ENCODE results near the gene SLC22A17.
"Not testable (repeated sequence)": the region's sequence is repeated elsewhere in the genome, so short reads cannot be mapped to it uniquely, and the experiment has no call there.

The SLC22A17 gene

DNA sequence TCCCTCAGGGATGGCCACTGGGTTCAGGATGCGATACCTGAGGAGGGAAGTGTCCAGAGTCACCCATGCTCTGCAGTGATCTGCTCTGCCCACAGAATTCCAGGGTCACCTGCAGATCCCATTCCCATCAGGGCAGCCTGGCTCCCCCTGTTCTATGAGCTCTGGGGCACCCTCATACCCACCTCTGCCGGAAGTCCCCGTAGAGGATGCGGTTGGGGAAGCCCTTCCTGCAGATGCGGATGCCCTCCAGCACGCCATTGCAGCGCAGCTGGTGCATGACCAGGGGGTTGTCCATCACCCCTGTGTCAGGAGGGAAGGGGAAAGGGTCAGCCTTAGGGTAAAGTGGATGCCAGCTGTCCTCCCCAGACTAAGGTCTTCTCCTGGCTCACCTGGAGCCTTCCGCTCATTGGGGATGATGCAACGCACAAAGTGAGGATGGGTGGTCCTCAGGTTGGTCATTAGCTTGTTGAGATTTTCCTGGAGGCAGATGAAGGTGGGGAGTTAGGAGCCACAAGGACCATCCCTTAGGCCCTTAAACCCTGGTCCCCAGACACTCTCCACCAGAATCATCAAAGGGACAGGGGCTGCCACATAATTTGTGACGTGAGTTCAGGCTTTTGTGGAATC lies 44.2 kb upstream of the SLC22A17 start:
- DNase-seq (ENCODE audit: extremely low spot score), result no peak
- ChIA-PET POLR2A (no interaction called here), CTCF (no interaction called here)
- TF ChIP-seq BHLHE40 (IDR thresholded peaks at IDR 0.05; ENCODE audit: borderline replicate concordance), result no peak
- no peak for TF ChIP-seq ZNF384 (IDR thresholded peaks at IDR 0.05)

DNA sequence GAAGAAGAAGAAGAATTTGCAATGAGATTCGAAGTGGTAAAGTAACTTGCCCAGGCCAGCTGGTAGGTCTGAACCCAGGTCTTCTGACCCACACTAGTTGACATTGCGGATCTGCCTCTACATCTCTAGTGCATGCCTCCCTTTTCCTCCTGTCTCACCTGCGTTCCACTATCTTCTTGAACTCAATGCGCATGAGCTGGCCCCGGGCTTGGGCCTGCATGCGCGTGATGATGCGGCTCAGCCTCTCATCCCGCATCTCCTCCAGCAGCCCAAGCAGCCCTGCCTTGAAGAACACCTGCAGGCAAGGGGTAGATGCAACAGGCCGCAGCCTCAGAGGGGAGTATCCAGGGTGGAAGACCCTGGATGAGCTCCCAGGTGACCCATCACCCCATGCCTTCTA lies 43.4 kb upstream of the SLC22A17 start:
- no peak for DNase-seq (ENCODE audit: extremely low spot score)
- ChIA-PET CTCF (no interaction called here), POLR2A (no interaction called here)
- TF ChIP-seq NFRKB (IDR thresholded peaks at IDR 0.05) (no peak), ELF4 (IDR thresholded peaks at IDR 0.05) (no peak)

DNA sequence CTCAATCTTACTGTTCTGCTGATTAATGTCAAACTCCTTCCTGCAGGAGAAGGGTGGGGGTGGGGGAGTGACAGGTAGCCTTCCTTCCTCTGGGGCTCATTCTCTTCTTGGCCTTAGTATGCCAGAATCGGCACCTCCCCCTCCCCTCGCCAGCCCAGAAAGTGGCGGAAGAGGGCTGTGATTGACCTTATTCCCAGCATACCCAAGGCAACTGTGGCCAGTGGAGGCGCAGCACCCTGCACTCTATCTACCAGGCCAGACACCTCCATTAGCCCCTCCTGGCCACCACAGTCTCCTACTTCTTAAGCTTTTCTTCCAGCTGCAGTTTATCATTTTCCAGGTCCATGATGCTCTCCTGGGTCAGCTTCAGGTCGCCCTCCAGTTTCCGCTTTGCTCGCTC lies 39.9 kb upstream of the SLC22A17 start:
- no peak for TF ChIP-seq LEF1 (IDR thresholded peaks at IDR 0.05; ENCODE audit: borderline replicate concordance)
- TF ChIP-seq FOXM1 (IDR thresholded peaks at IDR 0.05; ENCODE audit: borderline replicate concordance), result no peak
- no peak for TF ChIP-seq ZNF384 (IDR thresholded peaks at IDR 0.05)
- TF ChIP-seq ARNT (IDR thresholded peaks at IDR 0.05), result no peak
- TF ChIP-seq SP1 (IDR thresholded peaks at IDR 0.05), result no peak
- no peak for TF ChIP-seq CTBP1 (IDR thresholded peaks at IDR 0.05; ENCODE audit: borderline replicate concordance)
- no peak for TF ChIP-seq FOXK2 (IDR thresholded peaks at IDR 0.05)
- TF ChIP-seq, protein P1, sequence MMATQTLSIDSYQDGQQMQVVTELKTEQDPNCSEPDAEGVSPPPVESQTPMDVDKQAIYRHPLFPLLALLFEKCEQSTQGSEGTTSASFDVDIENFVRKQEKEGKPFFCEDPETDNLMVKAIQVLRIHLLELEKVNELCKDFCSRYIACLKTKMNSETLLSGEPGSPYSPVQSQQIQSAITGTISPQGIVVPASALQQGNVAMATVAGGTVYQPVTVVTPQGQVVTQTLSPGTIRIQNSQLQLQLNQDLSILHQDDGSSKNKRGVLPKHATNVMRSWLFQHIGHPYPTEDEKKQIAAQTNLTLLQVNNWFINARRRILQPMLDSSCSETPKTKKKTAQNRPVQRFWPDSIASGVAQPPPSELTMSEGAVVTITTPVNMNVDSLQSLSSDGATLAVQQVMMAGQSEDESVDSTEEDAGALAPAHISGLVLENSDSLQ (IDR thresholded peaks at IDR 0.05), result no peak
- POLR2A ChIA-PET, result no interaction called here
- CTCF ChIA-PET, result interaction anchor here (3.9 kb wide), 1 partner anchor 13 kb away, joined by 20 read pairs; no protein-coding TSS in a partner anchor
- no peak for DNase-seq (ENCODE audit: extremely low spot score)

DNA sequence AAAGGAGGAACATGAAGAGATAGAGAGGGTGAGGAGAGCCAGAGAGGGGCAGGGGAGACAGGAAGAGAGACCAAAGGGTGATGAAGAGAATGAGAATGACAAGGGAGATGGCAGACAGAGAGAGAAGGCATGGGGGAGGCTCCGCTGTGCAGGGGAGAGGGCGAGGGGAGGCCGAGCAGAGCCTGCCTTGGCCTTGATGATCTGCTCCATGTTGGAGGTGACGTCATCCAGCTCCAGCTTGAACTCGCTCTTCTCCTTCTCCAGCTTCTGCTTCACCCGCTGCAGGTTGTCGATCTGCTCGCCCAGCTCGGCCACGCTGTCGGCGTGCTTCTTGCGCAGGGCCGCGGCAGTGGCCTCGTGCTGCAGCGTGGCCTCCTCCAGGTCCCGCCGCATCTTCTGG lies 37.2 kb upstream of the SLC22A17 start:
- CTCF ChIA-PET, result interaction anchor here (0.5 kb wide), 1 partner anchor 98 kb away, joined by 3 read pairs; no protein-coding TSS in a partner anchor
- POLR2A ChIA-PET; DNase-seq (ENCODE audit: extremely low spot score): not testable (repeated sequence)

DNA sequence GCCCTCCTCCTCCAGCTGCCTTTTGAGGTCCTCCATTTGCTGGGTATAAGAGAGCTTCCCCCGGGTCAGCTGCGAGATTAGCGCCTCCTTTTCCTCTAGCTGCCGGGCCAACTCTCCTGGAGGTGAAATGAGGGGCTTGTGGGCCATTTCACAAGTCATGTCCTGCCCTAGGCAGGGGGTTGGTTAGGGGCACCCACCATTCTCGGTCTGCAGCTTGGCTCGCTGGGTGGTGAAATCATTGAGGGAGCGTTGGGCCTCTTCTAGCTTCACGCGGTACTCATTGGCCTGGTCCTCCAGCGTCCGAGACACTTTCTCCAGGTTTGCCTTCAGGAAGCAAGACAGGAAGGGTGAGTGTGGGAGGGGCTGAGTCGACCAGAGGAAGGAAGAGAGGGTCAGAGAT lies 36.7 kb upstream of the SLC22A17 start:
- ChIA-PET POLR2A (no interaction called here), CTCF (interaction anchor here (0.5 kb wide), 1 partner anchor 99 kb away, joined by 3 read pairs; no protein-coding TSS in a partner anchor)
- TF ChIP-seq ARNT (IDR thresholded peaks at IDR 0.05) (no peak), ELF4 (IDR thresholded peaks at IDR 0.05) (no peak), ZNF384 (IDR thresholded peaks at IDR 0.05) (no peak), HDGF (IDR thresholded peaks at IDR 0.05; ENCODE audit: borderline replicate concordance) (no peak), TARDBP (IDR thresholded peaks at IDR 0.05) (no peak), CTBP1 (IDR thresholded peaks at IDR 0.05; ENCODE audit: borderline replicate concordance) (no peak), BHLHE40 (IDR thresholded peaks at IDR 0.05; ENCODE audit: borderline replicate concordance) (no peak), SP1 (IDR thresholded peaks at IDR 0.05) (no peak), SUZ12 (IDR thresholded peaks at IDR 0.05) (no peak), NFRKB (IDR thresholded peaks at IDR 0.05) (no peak), FOXM1 (IDR thresholded peaks at IDR 0.05; ENCODE audit: borderline replicate concordance) (no peak), LEF1 (IDR thresholded peaks at IDR 0.05; ENCODE audit: borderline replicate concordance) (no peak), L3MBTL2 (conservative IDR thresholded peaks at IDR 0.05) (no peak), FOXK2 (IDR thresholded peaks at IDR 0.05) (no peak)
- TF ChIP-seq, protein P1 (IDR thresholded peaks at IDR 0.05), result no peak
- no peak for DNase-seq (ENCODE audit: extremely low spot score)

DNA sequence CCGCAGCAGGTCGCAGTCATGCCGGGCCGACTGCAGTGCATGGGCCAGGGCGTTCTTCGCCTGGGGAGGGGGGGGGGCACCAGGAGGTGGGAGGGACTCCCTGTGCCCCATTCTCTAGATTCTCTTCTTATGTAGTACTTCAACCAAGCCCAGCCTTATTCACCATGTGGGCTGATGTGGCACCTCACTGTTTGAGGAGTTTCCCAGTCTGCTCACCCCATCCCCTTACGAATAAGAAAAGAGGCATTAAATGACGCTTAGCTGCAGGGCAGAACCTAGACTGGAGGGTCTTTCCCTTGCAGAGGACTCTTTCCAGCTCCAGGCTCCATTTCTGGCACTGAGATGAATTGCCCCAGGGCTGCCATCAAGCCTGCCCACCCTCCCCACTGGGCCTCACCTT lies 36.3 kb upstream of the SLC22A17 start:
- CTCF ChIA-PET, result interaction anchor here (1.7 kb wide), 1 partner anchor 9 kb away, joined by 6 read pairs; no protein-coding TSS in a partner anchor

More for the DNA sequence above, 36.3 kb upstream of the SLC22A17 start:
- no peak for TF ChIP-seq FOXM1 (IDR thresholded peaks at IDR 0.05; ENCODE audit: borderline replicate concordance)
- no peak for TF ChIP-seq HDGF (IDR thresholded peaks at IDR 0.05; ENCODE audit: borderline replicate concordance)
- no peak for TF ChIP-seq ZNF384 (IDR thresholded peaks at IDR 0.05)
- TF ChIP-seq ARNT (IDR thresholded peaks at IDR 0.05), result no peak
- no peak for TF ChIP-seq SP1 (IDR thresholded peaks at IDR 0.05)
- TF ChIP-seq NFRKB (IDR thresholded peaks at IDR 0.05), result no peak
- TF ChIP-seq BHLHE40 (IDR thresholded peaks at IDR 0.05; ENCODE audit: borderline replicate concordance), result no peak
- TF ChIP-seq, protein P1 (IDR thresholded peaks at IDR 0.05), result no peak
- TF ChIP-seq FOXA1 (IDR thresholded peaks at IDR 0.05), result no peak
- TF ChIP-seq SUZ12 (IDR thresholded peaks at IDR 0.05), result no peak
- TF ChIP-seq FOXK2 (IDR thresholded peaks at IDR 0.05), result no peak
- TF ChIP-seq TARDBP (IDR thresholded peaks at IDR 0.05), result no peak
- TF ChIP-seq LEF1 (IDR thresholded peaks at IDR 0.05; ENCODE audit: borderline replicate concordance), result no peak
- TF ChIP-seq ELF4 (IDR thresholded peaks at IDR 0.05), result no peak
- TF ChIP-seq L3MBTL2 (conservative IDR thresholded peaks at IDR 0.05), result no peak
- POLR2A ChIA-PET, result no interaction called here
- no peak for DNase-seq (ENCODE audit: extremely low spot score)

All from HEK293T (cell line).